SIG-M5 treated with dmso at 0.1 percent for 504 hours (cell line): ENCODE results near the gene ISCA2.

Experiments used
- DNase-seq: peaks from one replicate; lab custom pipeline; 2025; ENCODE audit not compliant: unreplicated experiment; lab: John Stamatoyannopoulos, UW

Gene ISCA2

GRCh38 chr14:74507840-74508239 lies 14.3 kb downstream of the ISCA2 start:
- no peak for DNase-seq

- peak; percentile 29 for DNase-seq
Observed at GRCh38 chr14:74508292-74508731, 14.7 kb downstream of the ISCA2 start.

GRCh38 chr14:74508844-74509428 lies 15.4 kb downstream of the ISCA2 start:
- no peak for DNase-seq

GRCh38 chr14:74509587-74510222 lies 16.1 kb downstream of the ISCA2 start:
- no peak for DNase-seq

GRCh38 chr14:74510223-74510931 lies 16.8 kb downstream of the ISCA2 start:
- no peak for DNase-seq

- no peak for DNase-seq
Observed at GRCh38 chr14:74510959-74511409, 17.4 kb downstream of the ISCA2 start.

- no peak for DNase-seq
Observed at GRCh38 chr14:74511966-74512830, 18.6 kb downstream of the ISCA2 start.

GRCh38 chr14:74514471-74514941 lies 20.9 kb downstream of the ISCA2 start:
- peak; percentile 68 for DNase-seq

GRCh38 chr14:74515891-74516412 lies 22.4 kb downstream of the ISCA2 start:
- no peak for DNase-seq

GRCh38 chr14:74516451-74517160 lies 23.0 kb downstream of the ISCA2 start:
- DNase-seq = no peak

- DNase-seq = no peak
Observed at GRCh38 chr14:74517731-74518130, 24.2 kb downstream of the ISCA2 start.

GRCh38 chr14:74518221-74518620 lies 24.7 kb downstream of the ISCA2 start:
- no peak for DNase-seq

GRCh38 chr14:74519316-74520074 lies 25.9 kb downstream of the ISCA2 start:
- no peak for DNase-seq

- DNase-seq = no peak
Observed at GRCh38 chr14:74521756-74522155, 28.2 kb downstream of the ISCA2 start.

- DNase-seq = no peak
Observed at GRCh38 chr14:74522740-74523139, 29.2 kb downstream of the ISCA2 start.

GRCh38 chr14:74524076-74524811 lies 30.7 kb downstream of the ISCA2 start:
- DNase-seq = no peak

GRCh38 chr14:74524812-74525135 lies 31.2 kb downstream of the ISCA2 start:
- DNase-seq = no peak

- DNase-seq = no peak
Observed at GRCh38 chr14:74525361-74525851, 31.8 kb downstream of the ISCA2 start.
